ENCODE data around the gene SMIM35.

SMIM35 gene

DNA sequence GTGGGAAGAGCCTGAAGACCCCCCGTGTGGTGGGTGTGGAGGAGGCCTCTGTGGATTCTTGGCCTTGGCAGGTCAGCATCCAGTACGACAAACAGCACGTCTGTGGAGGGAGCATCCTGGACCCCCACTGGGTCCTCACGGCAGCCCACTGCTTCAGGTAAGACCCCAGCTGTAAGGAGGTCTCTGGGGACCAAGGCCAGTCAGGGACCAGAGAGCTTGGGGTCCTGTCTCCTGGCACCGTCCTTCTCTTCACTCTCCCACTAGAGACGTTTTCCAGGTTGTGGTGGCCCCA, 24.9 kb upstream of the SMIM35 start:
- Histone ChIP-seq H3K4me2 (ENCODE audit: low read length) (no peak overlapping the region), H2AFZ (no peak overlapping the region), H3K9ac (no peak overlapping the region), H3K36me3 (ENCODE audit: control insufficient read depth, insufficient read depth, low read length) (no peaks in the 10 kb centered on the region), H3K27me3 (ENCODE audit: control insufficient read depth, insufficient read depth, low read length) (no peaks in the 10 kb centered on the region), H3K4me1 (no peaks in the 10 kb centered on the region), H3K27ac (no peak overlapping the region), H3K4me3 (ENCODE audit: low read depth, low read length) (no peak overlapping the region), H3K9me3 (ENCODE audit: control insufficient read depth, low read length) (no peaks in the 10 kb centered on the region), H3K79me2 (no peaks in the 10 kb centered on the region)
- TF ChIP-seq, protein P1, sequence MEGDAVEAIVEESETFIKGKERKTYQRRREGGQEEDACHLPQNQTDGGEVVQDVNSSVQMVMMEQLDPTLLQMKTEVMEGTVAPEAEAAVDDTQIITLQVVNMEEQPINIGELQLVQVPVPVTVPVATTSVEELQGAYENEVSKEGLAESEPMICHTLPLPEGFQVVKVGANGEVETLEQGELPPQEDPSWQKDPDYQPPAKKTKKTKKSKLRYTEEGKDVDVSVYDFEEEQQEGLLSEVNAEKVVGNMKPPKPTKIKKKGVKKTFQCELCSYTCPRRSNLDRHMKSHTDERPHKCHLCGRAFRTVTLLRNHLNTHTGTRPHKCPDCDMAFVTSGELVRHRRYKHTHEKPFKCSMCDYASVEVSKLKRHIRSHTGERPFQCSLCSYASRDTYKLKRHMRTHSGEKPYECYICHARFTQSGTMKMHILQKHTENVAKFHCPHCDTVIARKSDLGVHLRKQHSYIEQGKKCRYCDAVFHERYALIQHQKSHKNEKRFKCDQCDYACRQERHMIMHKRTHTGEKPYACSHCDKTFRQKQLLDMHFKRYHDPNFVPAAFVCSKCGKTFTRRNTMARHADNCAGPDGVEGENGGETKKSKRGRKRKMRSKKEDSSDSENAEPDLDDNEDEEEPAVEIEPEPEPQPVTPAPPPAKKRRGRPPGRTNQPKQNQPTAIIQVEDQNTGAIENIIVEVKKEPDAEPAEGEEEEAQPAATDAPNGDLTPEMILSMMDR (IDR thresholded peaks at IDR 0.05), result no peak

DNA sequence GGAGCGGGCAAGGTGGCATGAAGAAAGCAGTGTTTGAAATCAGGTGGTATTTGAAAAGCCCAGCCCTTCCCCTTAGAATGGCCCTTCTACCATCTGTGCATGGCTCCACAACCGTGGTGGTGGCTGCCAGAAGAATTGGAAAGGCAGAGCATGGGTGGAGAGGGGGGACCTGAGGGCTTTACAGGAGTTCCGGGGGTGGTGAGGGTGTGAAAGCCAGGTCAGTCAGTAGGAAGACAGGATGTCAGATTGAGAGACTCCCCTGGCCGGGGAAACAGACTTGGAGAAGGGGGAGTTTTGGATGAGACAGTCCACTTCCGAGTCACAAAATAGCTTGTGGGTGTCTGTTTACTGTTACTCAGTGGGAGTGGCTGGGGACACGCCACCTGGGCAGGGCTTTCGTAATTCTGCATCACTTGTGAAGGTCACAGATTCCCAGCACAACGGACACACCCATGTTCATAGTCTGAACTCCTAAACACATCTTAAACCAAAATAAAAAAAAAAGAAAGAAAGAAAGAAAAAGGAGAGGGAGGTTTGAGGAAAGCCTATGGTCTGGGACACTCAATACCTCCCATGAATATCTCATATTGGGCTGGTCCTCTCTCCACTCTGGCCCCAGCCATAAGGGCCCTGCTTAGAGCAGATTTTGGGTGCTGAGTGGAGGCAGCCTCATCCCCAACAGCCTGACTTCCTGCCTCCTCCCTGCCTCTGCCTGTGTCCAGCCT, 24.4 kb upstream of the SMIM35 start:
- no peak overlapping the region for H3K4me3 ChIP-seq (ENCODE audit: low read depth, low read length)
- H3K9me3 ChIP-seq (ENCODE audit: control insufficient read depth, low read length), result no peaks in the 10 kb centered on the region
- H3K27me3 ChIP-seq (ENCODE audit: control insufficient read depth, insufficient read depth, low read length), result no peaks in the 10 kb centered on the region
- no peak overlapping the region for H3K9ac ChIP-seq
- H3K27ac ChIP-seq, result no peak overlapping the region
- H3K36me3 ChIP-seq (ENCODE audit: control insufficient read depth, insufficient read depth, low read length), result no peaks in the 10 kb centered on the region
- H2AFZ ChIP-seq, result no peak overlapping the region
- H3K79me2 ChIP-seq, result no peaks in the 10 kb centered on the region
- H3K4me1 ChIP-seq, result no peaks in the 10 kb centered on the region
- TF ChIP-seq, protein P1 (IDR thresholded peaks at IDR 0.05), result no peak
- no peak overlapping the region for H3K4me2 ChIP-seq (ENCODE audit: low read length)

DNA sequence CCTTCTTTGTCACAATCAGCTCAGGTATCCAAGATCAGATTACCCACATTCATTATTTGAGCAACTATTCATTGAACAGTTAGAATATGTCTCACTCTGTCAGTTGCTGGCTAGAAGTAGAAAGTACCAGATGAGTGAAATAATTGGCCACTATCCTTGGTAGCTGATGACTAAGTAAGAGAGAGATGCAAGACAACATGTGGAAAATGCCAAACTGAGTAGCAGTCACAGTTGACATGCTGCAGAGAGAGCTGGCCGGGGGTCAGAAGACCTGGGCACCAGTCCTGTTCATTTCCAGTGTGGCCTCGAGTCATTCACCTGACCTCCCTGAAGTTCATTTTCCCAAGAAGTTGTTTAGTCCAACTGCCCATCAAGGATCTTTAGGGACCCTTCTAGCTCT, 22.5 kb upstream of the SMIM35 start:
- TF ChIP-seq, protein P1 (IDR thresholded peaks at IDR 0.05), result no peak
- Histone ChIP-seq H3K9ac (no peak overlapping the region), H3K4me3 (ENCODE audit: low read depth, low read length) (no peak overlapping the region), H3K4me1 (no peaks in the 10 kb centered on the region), H3K79me2 (no peaks in the 10 kb centered on the region), H2AFZ (no peak overlapping the region), H3K4me2 (ENCODE audit: low read length) (no peak overlapping the region), H3K27me3 (ENCODE audit: control insufficient read depth, insufficient read depth, low read length) (no peaks in the 10 kb centered on the region), H3K9me3 (ENCODE audit: control insufficient read depth, low read length) (no peaks in the 10 kb centered on the region), H3K27ac (no peak overlapping the region), H3K36me3 (ENCODE audit: control insufficient read depth, insufficient read depth, low read length) (no peaks in the 10 kb centered on the region)

DNA sequence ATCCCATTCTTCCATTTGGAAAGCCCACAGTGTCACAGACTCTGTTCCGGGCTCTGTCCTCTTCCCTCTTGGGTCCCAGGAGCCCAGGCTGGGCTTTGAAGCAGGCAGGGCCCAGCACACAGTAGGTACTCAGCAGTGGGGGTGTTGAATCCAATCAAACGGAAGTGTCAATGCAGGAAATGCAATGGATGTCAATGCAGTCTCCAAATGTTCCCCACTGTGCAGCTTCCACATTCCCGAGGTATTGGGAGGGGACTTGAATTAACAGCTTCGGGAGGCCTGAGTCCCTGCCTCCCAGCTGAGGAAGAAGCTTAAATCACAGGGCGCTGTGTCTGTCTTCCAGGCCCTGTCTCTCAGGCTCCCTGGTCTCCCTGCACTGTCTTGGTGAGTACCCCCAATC, 21.8 kb upstream of the SMIM35 start:
- Histone ChIP-seq H3K9me3 (ENCODE audit: control insufficient read depth, low read length) (no peaks in the 10 kb centered on the region), H3K4me3 (ENCODE audit: low read depth, low read length) (no peak overlapping the region), H3K36me3 (ENCODE audit: control insufficient read depth, insufficient read depth, low read length) (no peaks in the 10 kb centered on the region), H3K4me2 (ENCODE audit: low read length) (no peak overlapping the region), H2AFZ (no peak overlapping the region), H3K4me1 (no peaks in the 10 kb centered on the region), H3K79me2 (no peaks in the 10 kb centered on the region), H3K9ac (no peak overlapping the region), H3K27me3 (ENCODE audit: control insufficient read depth, insufficient read depth, low read length) (no peaks in the 10 kb centered on the region), H3K27ac (no peak overlapping the region)
- TF ChIP-seq, protein P1 (IDR thresholded peaks at IDR 0.05), result no peak

DNA sequence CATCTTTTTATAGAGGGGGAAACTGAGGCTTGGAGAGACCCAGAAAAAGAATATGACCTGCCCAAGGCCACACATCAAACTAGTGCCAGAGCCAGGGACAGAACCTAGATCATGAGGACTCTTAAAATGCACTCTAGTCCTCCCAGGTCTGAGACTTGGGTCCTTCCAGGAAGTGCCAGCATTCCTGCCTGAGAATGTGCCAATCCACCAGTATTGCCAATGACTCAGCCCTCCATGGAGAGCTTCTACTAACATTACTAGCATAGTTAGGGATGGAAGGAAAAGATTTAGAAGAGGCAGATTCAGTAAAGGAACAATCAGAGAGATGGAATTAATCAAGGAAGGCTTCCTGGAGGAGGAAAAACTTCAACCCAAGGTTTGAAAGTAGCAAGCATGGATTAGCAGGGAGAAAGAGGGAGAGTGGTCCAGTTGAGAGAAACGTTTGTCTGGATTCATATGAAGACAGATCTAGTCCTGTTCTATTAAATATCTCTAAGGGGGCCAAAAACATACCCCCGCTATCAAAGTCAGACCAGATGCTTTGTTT, 20.1 kb upstream of the SMIM35 start:
- TF ChIP-seq, protein P1 (IDR thresholded peaks at IDR 0.05), result no peak
- Histone ChIP-seq H3K4me1 (no peaks in the 10 kb centered on the region), H3K79me2 (no peaks in the 10 kb centered on the region), H3K27me3 (ENCODE audit: control insufficient read depth, insufficient read depth, low read length) (no peaks in the 10 kb centered on the region), H3K9me3 (ENCODE audit: control insufficient read depth, low read length) (no peaks in the 10 kb centered on the region), H2AFZ (no peak overlapping the region), H3K4me3 (ENCODE audit: low read depth, low read length) (no peak overlapping the region), H3K27ac (no peak overlapping the region), H3K36me3 (ENCODE audit: control insufficient read depth, insufficient read depth, low read length) (no peaks in the 10 kb centered on the region), H3K9ac (no peak overlapping the region), H3K4me2 (ENCODE audit: low read length) (no peak overlapping the region)

Data from parathyroid adenoma (tissue), 2 donors.